ENCODE data around the gene TLN1. TPM values are rescaled to one million over a fixed set of nuclear protein-coding genes. Genes with fewer than 3 reads are reported as not detected.

Gene TLN1
- total and polyA plus RNA-seq, 8 donors, result 152 to 471 (median 191) TPM

DNA sequence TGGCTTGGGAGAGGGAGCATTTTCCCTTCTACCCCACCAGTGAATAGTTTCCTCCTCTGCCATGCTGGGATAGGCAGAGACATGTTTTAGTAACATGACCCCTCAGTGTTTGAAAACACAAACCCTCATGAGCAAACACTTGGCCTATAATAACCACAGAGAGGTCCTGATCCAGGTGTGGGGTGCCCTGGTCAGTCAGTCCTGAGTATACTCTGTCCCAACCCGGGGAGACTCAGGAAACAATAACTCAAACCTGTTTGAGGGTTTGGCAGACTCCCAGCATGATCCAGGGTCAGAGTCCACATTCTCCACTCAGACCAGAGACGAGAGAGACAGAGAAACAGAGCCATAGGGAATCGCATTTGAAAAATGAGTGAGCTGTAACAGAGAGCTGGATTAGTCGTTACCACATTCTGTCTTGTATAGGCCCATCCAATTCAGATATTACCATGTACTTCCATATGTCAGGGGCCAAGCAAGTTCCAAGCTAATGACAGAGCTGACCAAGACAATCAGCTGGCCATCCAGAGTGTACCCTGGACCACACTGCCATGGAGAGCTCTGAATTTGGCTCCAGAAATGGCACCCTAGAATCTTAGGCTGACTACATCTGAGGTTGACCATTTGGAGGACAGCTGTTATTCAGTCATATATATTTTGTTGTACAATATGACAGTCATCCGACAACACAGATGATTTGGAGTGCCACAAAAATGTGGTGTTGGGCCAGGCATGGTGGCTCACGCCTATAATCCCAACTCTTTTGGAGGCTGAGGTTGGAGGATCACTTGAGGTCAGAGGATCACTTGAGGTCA, 62.5 kb downstream of the TLN1 start:
- Histone ChIP-seq H3K36me3 (no peaks in the 10 kb centered on the region), H3K27ac (no peak overlapping the region), H3K27me3 (peaks cover 0 to 4% of the 10 kb centered on the region in 2 donors), H3K4me3 (no peak overlapping the region), H3K4me1 (peaks cover 0 to 16% of the 10 kb centered on the region in 2 donors), H3K9me3 (no peaks in the 10 kb centered on the region)
- DNase-seq (no peak), ATAC-seq (no peak)
- intact Hi-C loops (cut with DNase I), result loop anchor here in 1 of 2 donors (10.0 kb wide), 1 partner anchor 55 kb away; no protein-coding TSS in a partner anchor
- TF ChIP-seq, protein P1, sequence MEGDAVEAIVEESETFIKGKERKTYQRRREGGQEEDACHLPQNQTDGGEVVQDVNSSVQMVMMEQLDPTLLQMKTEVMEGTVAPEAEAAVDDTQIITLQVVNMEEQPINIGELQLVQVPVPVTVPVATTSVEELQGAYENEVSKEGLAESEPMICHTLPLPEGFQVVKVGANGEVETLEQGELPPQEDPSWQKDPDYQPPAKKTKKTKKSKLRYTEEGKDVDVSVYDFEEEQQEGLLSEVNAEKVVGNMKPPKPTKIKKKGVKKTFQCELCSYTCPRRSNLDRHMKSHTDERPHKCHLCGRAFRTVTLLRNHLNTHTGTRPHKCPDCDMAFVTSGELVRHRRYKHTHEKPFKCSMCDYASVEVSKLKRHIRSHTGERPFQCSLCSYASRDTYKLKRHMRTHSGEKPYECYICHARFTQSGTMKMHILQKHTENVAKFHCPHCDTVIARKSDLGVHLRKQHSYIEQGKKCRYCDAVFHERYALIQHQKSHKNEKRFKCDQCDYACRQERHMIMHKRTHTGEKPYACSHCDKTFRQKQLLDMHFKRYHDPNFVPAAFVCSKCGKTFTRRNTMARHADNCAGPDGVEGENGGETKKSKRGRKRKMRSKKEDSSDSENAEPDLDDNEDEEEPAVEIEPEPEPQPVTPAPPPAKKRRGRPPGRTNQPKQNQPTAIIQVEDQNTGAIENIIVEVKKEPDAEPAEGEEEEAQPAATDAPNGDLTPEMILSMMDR (IDR thresholded peaks at IDR 0.05), result no peak

DNA sequence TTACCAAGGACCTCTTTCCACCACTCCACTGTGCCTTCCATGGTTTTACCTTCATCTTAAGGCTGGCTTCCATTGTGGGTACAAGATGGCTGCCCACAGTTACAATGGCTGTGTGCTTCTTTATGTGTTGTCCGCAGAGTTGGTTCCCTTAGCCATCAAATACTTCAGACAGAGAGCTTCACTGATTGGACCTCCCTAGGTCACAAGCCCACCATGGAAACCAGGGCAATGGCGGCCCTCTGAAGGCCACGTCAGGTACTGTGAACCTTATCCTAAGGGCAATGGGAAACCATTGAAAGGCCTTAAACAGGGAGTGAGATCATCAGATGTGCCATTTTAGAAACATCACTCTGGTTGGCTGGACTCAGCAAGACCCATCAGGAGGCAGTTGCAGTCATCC, 64.1 kb downstream of the TLN1 start:
- DNase-seq (no peak), ATAC-seq (no peak)
- H3K27me3 ChIP-seq, result no peaks in the 10 kb centered on the region
- no peak overlapping the region for H3K4me3 ChIP-seq
- no peaks in the 10 kb centered on the region for H3K9me3 ChIP-seq
- H3K27ac ChIP-seq, result no peak overlapping the region
- intact Hi-C loops (cut with DNase I), result loop anchor here in 1 of 2 donors (10.0 kb wide), 1 partner anchor 57 kb away; no protein-coding TSS in a partner anchor
- H3K4me1 ChIP-seq, result peaks cover 0 to 20% of the 10 kb centered on the region in 2 donors
- TF ChIP-seq, protein P1 (IDR thresholded peaks at IDR 0.05), result no peak
- H3K36me3 ChIP-seq, result no peaks in the 10 kb centered on the region

DNA sequence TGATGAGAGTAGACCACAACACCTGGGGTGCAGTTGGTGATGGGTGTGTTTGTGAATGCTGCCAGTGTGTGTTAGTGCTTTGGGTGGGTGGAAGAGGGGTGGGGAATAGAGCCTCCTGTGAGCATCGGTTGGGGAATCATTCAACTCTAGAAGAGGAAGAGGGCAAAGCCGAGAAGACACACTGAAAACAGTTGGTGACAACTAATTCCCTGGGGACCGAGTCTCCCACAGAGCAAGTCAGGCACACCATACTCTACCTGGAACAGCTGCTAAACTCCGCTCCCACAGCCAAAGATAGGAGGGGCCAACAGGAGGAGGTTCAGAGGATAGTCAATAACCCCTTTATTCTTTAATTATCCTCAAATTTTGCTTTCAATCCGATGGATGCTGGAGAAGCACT, 65.4 kb downstream of the TLN1 start:
- Histone ChIP-seq H3K4me3 (no peak overlapping the region), H3K27me3 (no peaks in the 10 kb centered on the region), H3K4me1 (peaks cover 0 to 33% of the 10 kb centered on the region in 2 donors), H3K9me3 (no peaks in the 10 kb centered on the region), H3K27ac (no peak overlapping the region), H3K36me3 (peaks cover 0 to 6% of the 10 kb centered on the region in 2 donors)
- TF ChIP-seq, protein P1 (IDR thresholded peaks at IDR 0.05), result no peak
- no peak for ATAC-seq
- intact Hi-C loops (cut with DNase I), result loop anchor here in 1 of 2 donors (10.0 kb wide), 1 partner anchor 58 kb away; no protein-coding TSS in a partner anchor
- no peak for DNase-seq

DNA sequence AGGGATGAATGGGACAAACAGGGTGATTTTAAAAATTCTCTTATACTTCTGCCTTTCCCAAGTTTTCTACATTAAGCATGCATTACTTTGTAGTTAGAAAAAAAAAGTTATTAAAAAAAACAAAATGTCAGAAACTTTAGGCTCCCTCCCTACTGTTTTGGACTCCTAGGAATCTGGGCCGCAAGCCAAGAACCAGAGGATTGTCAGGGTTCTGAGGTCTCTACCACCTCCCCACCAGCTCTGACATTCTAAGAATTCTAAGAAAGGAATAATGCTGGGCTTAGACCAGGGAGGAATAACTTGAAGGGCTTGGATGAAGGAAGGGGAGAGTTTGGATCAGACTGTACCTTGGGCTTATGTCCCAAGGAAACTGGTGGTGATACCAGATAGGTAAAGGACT, 66.0 kb downstream of the TLN1 start:
- Histone ChIP-seq H3K4me3 (no peak overlapping the region), H3K27ac (no peak overlapping the region), H3K9me3 (no peaks in the 10 kb centered on the region), H3K27me3 (no peaks in the 10 kb centered on the region), H3K4me1 (peaks cover 0 to 38% of the 10 kb centered on the region in 2 donors), H3K36me3 (peaks cover 0 to 11% of the 10 kb centered on the region in 2 donors)
- ATAC-seq (no peak), DNase-seq (no peak)
- intact Hi-C loops (cut with DNase I), result loop anchor here in 1 of 2 donors (10.0 kb wide), 1 partner anchor 59 kb away; no protein-coding TSS in a partner anchor
- TF ChIP-seq, protein P1 (IDR thresholded peaks at IDR 0.05), result no peak

DNA sequence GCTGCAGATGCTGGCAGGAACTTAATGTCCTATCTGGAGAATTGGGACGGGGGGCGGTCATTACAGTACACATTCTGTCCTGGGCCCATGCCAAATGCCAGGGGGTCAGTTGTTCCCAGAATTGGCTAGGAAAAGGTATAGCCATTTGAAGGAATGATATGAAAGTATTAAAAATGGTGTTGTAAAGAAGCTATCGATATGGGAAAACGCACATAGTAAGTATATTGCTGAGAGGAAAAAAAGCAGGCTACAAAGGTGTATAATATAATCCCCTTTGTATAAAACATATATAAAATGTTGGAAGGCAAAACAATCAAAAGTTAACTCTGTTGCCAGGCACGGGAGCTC, 66.5 kb downstream of the TLN1 start:
- intact Hi-C loops (cut with DNase I), result loop anchor here in 1 of 2 donors (10.0 kb wide), 1 partner anchor 59 kb away; no protein-coding TSS in a partner anchor
- TF ChIP-seq, protein P1 (IDR thresholded peaks at IDR 0.05), result no peak

More for the DNA sequence above, 66.5 kb downstream of the TLN1 start:
- Histone ChIP-seq H3K9me3 (no peaks in the 10 kb centered on the region), H3K27ac (peak overlapping the region in 1 of 2 donors; percentile 59), H3K4me3 (peak overlapping the region; percentile 53), H3K36me3 (peaks cover 0 to 17% of the 10 kb centered on the region in 2 donors), H3K4me1 (peaks cover 0 to 44% of the 10 kb centered on the region in 2 donors), H3K27me3 (no peaks in the 10 kb centered on the region)
- DNase-seq, result no peak
- no peak for ATAC-seq
